HT1080 (cell line): ENCODE results near the gene CBFA2T3. TPM values are rescaled to one million over a fixed set of nuclear protein-coding genes. Genes with fewer than 3 reads are reported as not detected.

Experiments
- DNase-seq: peaks from one replicate; pipeline ENCODE4 v3.0.0-alpha.2; 2015; ENCODE audit warnings: low read depth
- total RNA-seq: library from RNA; depleted of rRNA; stranded (reverse); fragments of >200 nt; shearing (Covaris generic); gene quantifications from 2 replicates; pipeline ENCODE4 v1.2.3, GENCODE V29; 2014; rRNA removed

CBFA2T3 gene
- total RNA-seq, 1 experiment from 2014 or later = not detected

DNA sequence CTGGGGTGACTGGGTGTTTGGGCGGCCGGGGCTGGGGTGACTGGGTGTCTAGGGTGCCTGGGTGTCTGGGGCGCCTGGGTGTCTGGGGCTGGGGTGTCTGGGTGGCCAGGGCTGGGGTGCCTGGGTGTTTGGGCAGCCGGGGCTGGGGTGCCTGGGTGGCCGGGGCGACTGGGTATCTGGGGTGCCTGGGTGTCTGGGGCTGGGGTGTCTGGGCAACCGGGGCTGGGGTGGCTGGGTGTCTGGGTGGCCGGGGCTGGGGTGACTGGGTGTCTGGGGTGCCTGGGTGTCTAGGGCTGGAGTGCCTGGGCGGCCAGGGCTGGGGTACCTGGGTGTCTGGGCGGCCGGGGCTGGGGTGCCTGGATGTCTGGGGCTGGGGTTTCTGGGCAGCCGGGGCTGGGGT is 151.9 kb downstream of the CBFA2T3 start:
- no peak for DNase-seq

Other genes starting within 250 kb of the CBFA2T3 start
- 152 and 159 TPM in 2 replicates for gene PIEZO1, start 192.0 kb downstream of the CBFA2T3 start, total RNA-seq
- 33.5 and 64.6 TPM in 2 replicates for gene CDT1, start 173.4 kb downstream of the CBFA2T3 start, total RNA-seq
- 374 and 377 TPM in 2 replicates for gene APRT, start 165.3 kb downstream of the CBFA2T3 start, total RNA-seq
- 5.1 and 7.4 TPM in 2 replicates for gene GALNS, start 120.3 kb downstream of the CBFA2T3 start, total RNA-seq
- gene TRAPPC2L, start 120.1 kb downstream of the CBFA2T3 start, total RNA-seq = 58.5 and 74.3 TPM in 2 replicates
- not detected in 2 replicates for gene PABPN1L, start 110.5 kb downstream of the CBFA2T3 start, total RNA-seq
- gene ACSF3, start 116.6 kb upstream of the CBFA2T3 start, total RNA-seq = 30.5 and 31.2 TPM in 2 replicates
- gene CDH15, start 194.5 kb upstream of the CBFA2T3 start, total RNA-seq = not detected in 2 replicates
- not detected in 2 replicates for gene SLC22A31, start 223.3 kb upstream of the CBFA2T3 start, total RNA-seq
- gene ZNF778, start 240.5 kb upstream of the CBFA2T3 start, total RNA-seq = 8.7 and 23.8 TPM in 2 replicates